Ecto neural progenitor cell (in vitro differentiated cells): ENCODE measurements around the gene WDR17.

Experiments used
- DNase-seq: peaks from one replicate; pipeline ENCODE4 v3.0.0-alpha.2; 2018; ENCODE audit warnings: low spot score

Gene WDR17

GRCh38 chr4:176099314-176099713 is 33.7 kb downstream of the WDR17 start:
- DNase-seq = no peak

DNA sequence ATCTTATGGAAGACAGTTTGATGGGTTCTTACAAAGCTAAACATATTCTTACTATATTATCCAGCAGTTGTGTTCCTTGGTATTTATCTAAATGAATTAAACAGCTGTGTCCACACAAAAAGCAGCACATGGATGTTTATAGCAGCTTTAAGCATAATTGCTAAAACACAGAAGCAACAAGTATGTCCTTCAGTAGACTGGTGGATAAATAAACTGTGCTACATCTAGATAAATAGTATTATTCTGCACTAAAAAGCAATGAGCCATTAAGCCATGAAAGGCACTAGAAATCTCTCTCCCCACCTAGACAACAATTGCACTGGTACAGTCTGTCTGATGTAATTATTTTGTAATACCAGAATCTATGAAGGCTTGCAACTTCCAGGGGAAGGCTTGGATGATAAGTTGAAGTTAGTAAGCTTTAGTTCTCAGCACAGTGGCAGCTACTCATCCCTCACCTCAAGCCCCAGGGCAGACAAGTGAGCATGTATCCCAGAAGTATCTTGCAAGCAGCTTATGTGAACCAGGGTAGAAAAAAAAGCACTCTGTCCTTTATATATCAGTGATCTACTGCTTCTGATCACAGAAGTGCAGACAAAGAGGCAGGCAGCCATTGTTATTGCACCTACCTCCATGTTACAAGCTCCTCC is 36.9 kb downstream of the WDR17 start:
- DNase-seq = no peak

DNA sequence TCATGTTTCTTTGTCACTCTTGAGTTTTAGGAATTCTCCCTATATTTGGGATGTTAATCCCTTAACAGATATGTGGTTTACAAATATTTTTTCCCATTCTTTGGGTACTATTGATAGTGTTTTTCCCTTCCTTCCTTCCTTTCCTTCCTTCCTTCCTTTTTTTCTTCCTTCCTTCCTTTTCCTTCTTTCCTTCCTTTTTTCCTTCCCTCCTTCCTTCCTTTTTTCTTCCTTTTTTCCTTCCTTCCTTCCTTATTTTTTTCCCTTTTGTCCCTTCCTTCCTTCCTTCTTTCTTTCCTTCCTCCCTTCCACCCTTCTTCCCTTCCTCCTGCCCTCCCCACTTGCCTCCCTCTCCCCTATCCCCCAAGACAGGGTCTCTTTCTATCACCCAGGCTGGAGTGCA is 42.1 kb downstream of the WDR17 start:
- DNase-seq = no peak

GRCh38 chr4:176123710-176124407 is 58.2 kb downstream of the WDR17 start:
- DNase-seq = peak; percentile 46

- DNase-seq = no peak
These were observed 59.4 kb downstream of the WDR17 start for GRCh38 chr4:176125063-176125462.

DNA sequence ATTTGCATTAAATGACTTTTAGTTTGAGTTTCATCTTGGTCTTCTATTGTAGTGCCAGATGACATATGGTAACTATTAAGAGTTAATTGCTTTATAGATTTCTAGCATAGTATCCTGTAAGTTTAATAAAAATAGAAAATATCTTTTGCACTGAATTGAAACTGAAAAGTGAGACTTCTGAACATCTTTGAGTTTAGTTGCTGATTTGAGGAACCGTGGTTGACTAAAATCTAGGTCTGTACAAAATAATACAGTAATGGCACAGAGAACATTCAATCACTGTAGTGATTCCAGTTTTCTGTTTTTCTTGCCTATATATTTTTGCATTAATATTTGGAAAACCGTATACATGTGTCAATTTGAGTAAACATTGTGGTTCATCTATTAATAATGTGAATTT is 69.0 kb downstream of the WDR17 start:
- DNase-seq = no peak

GRCh38 chr4:176137631-176138030 is 72.0 kb downstream of the WDR17 start:
- no peak for DNase-seq

DNA sequence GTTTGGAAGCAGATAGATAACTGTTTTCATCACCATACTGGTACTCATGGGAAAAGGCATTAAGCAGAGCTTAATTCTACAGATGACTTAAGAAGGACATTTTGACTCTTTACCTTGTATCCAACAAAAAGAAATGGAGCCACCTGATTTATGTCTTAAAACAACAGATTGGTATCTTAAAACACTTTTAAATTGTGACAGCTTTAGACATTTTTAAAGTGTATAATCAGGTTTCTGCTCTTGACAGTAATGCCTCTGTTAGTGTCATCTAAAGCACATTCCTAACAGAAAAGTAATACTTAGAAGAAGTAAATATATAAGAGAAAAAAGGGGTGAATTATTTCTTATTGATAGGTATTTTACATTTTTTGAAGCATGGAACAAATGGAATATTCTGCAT is 73.9 kb downstream of the WDR17 start:
- no peak for DNase-seq

DNA sequence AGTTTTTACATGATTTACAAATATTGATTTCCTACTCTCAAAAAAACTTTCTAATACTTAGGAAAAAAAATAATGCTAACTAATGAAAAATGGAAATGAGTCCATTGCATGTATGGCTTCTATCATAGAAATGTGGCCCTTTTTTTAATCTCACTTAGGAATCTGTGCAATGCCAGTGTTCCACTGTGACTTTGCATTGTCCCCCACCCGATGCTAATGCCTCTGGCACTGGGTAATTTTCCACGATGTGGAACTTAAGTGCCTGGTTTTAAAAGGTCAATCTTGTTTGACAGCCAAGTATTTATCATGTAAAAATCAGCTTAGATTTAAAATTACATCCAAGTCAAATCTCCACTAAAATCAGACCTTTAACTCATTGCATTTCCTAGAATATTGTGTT is 76.6 kb downstream of the WDR17 start:
- no peak for DNase-seq

GRCh38 chr4:176149680-176150355 is 84.2 kb downstream of the WDR17 start:
- no peak for DNase-seq

GRCh38 chr4:176150356-176150682 is 84.7 kb downstream of the WDR17 start:
- DNase-seq = no peak

DNA sequence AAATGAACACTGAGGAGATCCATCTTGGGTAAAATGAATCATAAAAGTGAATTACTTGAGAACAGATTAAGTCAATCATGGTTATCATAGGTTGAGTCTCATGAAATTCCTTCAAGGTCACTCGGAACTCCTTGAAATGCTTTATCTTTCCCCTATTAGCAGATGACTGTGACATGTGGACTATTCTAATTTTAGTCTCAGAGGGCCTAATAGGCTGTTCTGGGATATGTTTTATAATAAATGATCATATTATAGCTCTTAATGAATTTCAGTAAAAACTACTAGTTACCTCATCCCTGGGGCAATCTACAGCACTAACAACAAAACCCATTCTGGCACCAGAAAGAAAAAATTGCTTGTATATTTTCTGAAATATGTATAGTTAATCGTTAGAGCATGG is 85.1 kb downstream of the WDR17 start:
- DNase-seq = no peak

GRCh38 chr4:176153124-176153523 is 87.5 kb downstream of the WDR17 start:
- no peak for DNase-seq

DNA sequence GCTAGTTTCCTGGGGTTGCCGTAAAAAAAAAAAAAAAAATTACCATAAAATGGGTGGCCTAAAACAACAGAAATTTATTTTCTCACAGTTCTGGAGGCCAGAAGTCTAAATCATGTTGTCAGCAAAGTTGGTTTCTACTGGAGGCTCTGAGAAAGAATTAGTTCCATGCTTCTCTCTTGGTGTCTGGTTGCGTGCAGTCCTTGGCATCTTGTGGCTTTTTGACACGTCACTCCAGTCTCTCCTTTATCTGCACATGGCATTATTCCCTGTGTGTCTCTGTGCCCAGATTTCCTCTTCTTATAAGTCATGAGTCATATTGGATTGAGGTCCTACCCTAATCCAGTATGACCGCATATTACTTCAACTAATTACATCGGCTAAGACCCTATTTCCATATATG is 91.0 kb downstream of the WDR17 start:
- no peak for DNase-seq

- DNase-seq = no peak
These were observed 97.4 kb downstream of the WDR17 start for GRCh38 chr4:176163041-176163440.

DNA sequence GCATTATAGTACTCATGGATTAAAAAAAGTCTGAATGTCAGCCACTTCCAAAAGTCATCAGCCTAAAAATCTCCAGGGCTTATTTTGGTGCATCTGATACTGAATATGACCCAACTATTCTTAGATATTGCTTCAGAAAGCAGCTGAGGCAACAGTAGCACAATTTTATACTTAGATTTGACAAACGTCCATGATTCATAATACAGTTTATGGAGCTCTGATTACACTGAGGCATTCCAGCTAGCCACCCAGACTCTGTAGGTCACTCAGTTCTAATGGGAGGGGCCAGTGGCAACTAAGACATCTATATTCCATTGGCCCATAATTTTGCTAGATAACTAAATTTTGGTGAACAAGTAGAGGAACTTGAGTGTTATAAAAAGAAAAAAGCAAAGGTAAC is 119.4 kb downstream of the WDR17 start:
- DNase-seq = no peak

DNA sequence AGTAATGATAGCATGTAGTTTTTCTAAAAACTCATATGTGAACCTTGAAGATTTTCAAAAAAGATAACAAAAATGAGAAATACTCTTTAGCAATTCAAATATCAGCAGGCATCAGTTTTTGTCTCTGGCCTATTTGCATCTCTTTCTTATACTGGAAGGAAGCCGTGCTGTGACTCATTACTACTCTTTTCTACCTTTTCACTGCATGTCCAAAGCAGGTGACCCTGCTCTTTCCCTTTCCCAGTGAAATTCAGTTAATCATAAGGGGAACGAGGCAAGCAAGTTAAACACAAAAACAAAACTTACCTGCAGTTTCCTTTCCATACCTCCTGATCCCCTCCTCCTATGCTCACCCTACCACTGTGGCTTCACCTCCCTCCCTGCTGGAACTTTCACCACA is 120.4 kb downstream of the WDR17 start:
- DNase-seq = no peak

DNA sequence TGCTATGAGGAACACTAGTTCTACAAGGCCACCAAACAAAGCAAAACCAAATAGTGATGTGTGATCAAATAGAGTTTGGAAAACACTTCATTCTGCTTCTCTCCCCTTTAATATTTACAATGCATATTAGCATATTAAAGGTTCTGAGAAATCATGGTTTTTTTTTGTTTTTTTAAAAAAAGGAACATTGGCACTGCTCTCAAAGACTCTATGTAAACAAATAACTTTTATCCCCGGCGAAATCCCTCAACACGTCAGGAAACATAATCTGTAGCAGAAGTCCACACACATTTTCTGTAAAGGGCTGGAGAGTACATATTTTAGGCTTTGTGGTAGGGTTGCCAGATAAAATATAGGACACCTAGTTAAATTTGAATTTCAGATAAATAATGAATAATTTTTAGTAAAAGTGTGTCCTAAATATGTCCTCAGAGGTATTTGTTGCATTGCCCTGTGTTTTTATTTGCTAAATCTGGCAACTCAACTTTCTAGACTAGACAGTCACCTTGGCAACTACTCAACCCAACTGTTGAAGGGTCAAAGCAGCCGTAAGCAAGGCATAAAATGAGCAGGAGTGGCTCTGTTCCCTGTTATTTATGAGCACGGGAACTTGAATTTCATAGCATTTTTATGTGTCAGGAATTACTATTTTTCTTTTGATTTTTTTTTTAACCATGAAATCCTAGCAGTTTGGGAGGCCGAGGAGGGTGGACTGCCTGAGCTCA is 121.2 kb downstream of the WDR17 start:
- no peak for DNase-seq

DNA sequence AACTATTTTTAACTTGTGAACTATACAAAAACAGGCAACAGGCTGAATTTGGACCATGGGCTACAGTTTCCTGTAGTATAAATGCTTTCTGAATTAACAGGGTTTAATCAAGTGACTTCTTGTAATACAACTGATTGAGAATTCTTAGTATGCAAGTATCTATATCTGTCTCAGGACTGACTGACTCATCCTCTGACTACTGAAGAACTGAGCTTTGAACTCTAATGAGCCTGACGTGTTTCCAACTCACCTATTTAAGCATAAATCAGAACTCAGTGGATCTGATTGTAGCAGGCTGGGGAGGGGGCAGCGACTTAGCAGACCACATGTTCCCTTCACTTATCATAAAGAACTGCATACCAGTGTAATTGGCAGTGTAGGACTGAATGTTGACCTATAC is 122.0 kb downstream of the WDR17 start:
- no peak for DNase-seq

DNA sequence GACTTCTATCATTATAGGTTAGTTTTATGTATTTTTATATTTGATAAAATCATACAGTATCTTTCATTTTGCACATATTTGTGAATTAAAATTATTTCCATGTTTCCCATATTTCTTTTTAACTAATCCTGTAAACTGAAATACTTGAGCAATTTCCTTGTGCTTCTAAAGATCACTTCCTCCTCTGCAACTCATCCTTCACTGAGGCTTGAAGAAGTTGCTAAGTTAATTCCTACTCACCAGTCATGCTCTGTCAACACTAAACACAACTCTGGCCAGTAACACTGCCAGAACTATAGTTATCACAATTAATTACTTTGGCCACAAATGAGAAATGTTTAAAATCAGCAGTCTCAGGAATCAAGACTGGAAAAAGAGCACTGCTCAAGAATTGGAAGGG is 123.0 kb downstream of the WDR17 start:
- DNase-seq = no peak

- DNase-seq = no peak
These were observed 124.5 kb downstream of the WDR17 start for GRCh38 chr4:176189891-176190795.

- no peak for DNase-seq
These were observed 126.3 kb downstream of the WDR17 start for GRCh38 chr4:176191974-176192373.
